Neural cell (in vitro differentiated cells): ENCODE measurements around the gene AGAP2. TPM values are rescaled to one million over a fixed set of nuclear protein-coding genes. Genes with fewer than 3 reads are reported as not detected.

Experiments used
- H2AFZ ChIP-seq: fragments of 200-600, 300-800 bp; sonication (generic), shearing (Covaris generic); 2 replicates; pipeline ENCODE4 v1.6.0; 2014; ENCODE audit warnings: low read depth, mild to moderate bottlenecking, antibody characterized with exemption, low read length, moderate library complexity
- H3F3A ChIP-seq: fragments of 200-600 bp; shearing (Covaris generic); 2 replicates; pipeline ENCODE4 v1.6.1; 2016; ENCODE audit warnings: mild to moderate bottlenecking, moderate library complexity, mixed read lengths, antibody characterized with exemption, low read length; ENCODE audit not compliant: insufficient read depth, poor library complexity, severe bottlenecking
- H3K27ac ChIP-seq: fragments of 200-600, 300-800 bp; sonication (generic), shearing (Covaris generic); 2 replicates; pipeline ENCODE4 v1.5.1; 2014; ENCODE audit warnings: mild to moderate bottlenecking, low read length, moderate library complexity
- H3K27me3 ChIP-seq: fragments of 300-800, 200-600 bp; sonication (generic), shearing (Covaris generic); 2 replicates; pipeline ENCODE4 v1.6.0; 2014; ENCODE audit warnings: mild to moderate bottlenecking, low read depth, low read length, moderate library complexity; ENCODE audit not compliant: insufficient read depth
- H3K36me3 ChIP-seq: fragments of 300-800, 200-600 bp; sonication (generic), shearing (Covaris generic); 2 replicates; pipeline ENCODE4 v1.5.1; 2014; ENCODE audit warnings: mild to moderate bottlenecking, antibody characterized with exemption, low read length, moderate library complexity; ENCODE audit not compliant: insufficient read depth
- H3K4me2 ChIP-seq: fragments of 300-800, 200-600 bp; sonication (generic), shearing (Covaris generic); 2 replicates; pipeline ENCODE4 v1.6.0; 2014; ENCODE audit warnings: mild to moderate bottlenecking, low read length
- H3K4me3 ChIP-seq: fragments of 300-800, 200-600 bp; sonication (generic), shearing (Covaris generic); 2 replicates; pipeline ENCODE4 v1.5.1; 2014; ENCODE audit warnings: mild to moderate bottlenecking, low read length, moderate library complexity
- H3K79me2 ChIP-seq: fragments of 200-600 bp; shearing (Covaris generic); replicated peaks from 2 replicates; pipeline ENCODE4 v1.6.0; 2014; ENCODE audit warnings: mild to moderate bottlenecking, low read length, moderate library complexity; ENCODE audit not compliant: insufficient read depth
- H3K9ac ChIP-seq: fragments of 300-800, 200-600 bp; sonication (generic), shearing (Covaris generic); 2 replicates; pipeline ENCODE4 v1.6.1; 2016; ENCODE audit warnings: mild to moderate bottlenecking, low read length, mixed read lengths
- H3K9me2 ChIP-seq: fragments of 200-600 bp; shearing (Covaris generic); 2 replicates; pipeline ENCODE4 v1.6.1; 2016; ENCODE audit warnings: mild to moderate bottlenecking, low read length, mixed read lengths; ENCODE audit not compliant: insufficient read depth
- H3K9me3 ChIP-seq: fragments of 200-600, 300-800 bp; sonication (generic), shearing (Covaris generic); 2 replicates; pipeline ENCODE4 v1.6.1; 2016; ENCODE audit warnings: mild to moderate bottlenecking, mixed run types, low read length, moderate library complexity, mixed read lengths
- H4K20me1 ChIP-seq: fragments of 200-600 bp; shearing (Covaris generic); 2 replicates; pipeline ENCODE4 v1.6.1; 2016; ENCODE audit warnings: mild to moderate bottlenecking, mixed run types; ENCODE audit not compliant: insufficient read depth
- EP300 ChIP-seq: fragments of 450-650 bp; conservative IDR thresholded peaks from 2 replicates; pipeline ENCODE4 v1.6.1; 2014; ENCODE audit warnings: antibody characterized with exemption, mild to moderate bottlenecking, moderate library complexity; ENCODE audit not compliant: poor library complexity, severe bottlenecking
- EZH2 ChIP-seq: fragments of 200-600, 300-800 bp; shearing (Covaris generic), sonication (generic); IDR thresholded peaks from 2 replicates; pipeline ENCODE4 v1.6.1; 2014; ENCODE audit warnings: antibody characterized with exemption, low read length, borderline replicate concordance, mild to moderate bottlenecking; ENCODE audit not compliant: insufficient read depth, poor library complexity, severe bottlenecking
- MXI1 ChIP-seq: fragments of 450-650 bp; conservative IDR thresholded peaks from 2 replicates; pipeline ENCODE4 v1.6.1; 2014; ENCODE audit warnings: antibody characterized with exemption, mild to moderate bottlenecking; ENCODE audit not compliant: poor library complexity, severe bottlenecking
- POLR2AphosphoS5 ChIP-seq: IDR thresholded peaks from 2 replicates; pipeline ENCODE4 v1.6.1; 2012
- RAD21 ChIP-seq: fragments of 450-650 bp; conservative IDR thresholded peaks from 2 replicates; pipeline ENCODE4 v1.6.1; 2014; ENCODE audit warnings: antibody characterized with exemption, mild to moderate bottlenecking, moderate library complexity
- REST ChIP-seq: IDR thresholded peaks from 2 replicates; pipeline ENCODE4 v1.6.1; 2012; ENCODE audit warnings: borderline replicate concordance
- SMC3 ChIP-seq: fragments of 450-650 bp; conservative IDR thresholded peaks from 2 replicates; pipeline ENCODE4 v1.6.1; 2014; ENCODE audit warnings: antibody characterized with exemption, mild to moderate bottlenecking, moderate library complexity; ENCODE audit not compliant: poor library complexity
- TAF1 ChIP-seq: IDR thresholded peaks from 2 replicates; pipeline ENCODE4 v1.6.1; 2012; ENCODE audit warnings: low read depth
- polyA plus RNA-seq: library from polyadenylated mRNA; depleted of rRNA; stranded (reverse); fragments of >200 nt; gene quantifications from 2 replicates; pipeline ENCODE4 v1.2.3, GENCODE V29; 2014
- TF ChIP-seq, protein P1 (sequence below): fragments of 450-650 bp; IDR thresholded peaks from 2 replicates; pipeline ENCODE4 v1.5.1; 2014; ENCODE audit warnings: antibody characterized with exemption, mild to moderate bottlenecking, moderate library complexity; ENCODE audit not compliant: poor library complexity, severe bottlenecking

Gene AGAP2
- polyA plus RNA-seq, 1 donor from 2014 or later = 19.3 TPM

- TF ChIP-seq, protein P1, sequence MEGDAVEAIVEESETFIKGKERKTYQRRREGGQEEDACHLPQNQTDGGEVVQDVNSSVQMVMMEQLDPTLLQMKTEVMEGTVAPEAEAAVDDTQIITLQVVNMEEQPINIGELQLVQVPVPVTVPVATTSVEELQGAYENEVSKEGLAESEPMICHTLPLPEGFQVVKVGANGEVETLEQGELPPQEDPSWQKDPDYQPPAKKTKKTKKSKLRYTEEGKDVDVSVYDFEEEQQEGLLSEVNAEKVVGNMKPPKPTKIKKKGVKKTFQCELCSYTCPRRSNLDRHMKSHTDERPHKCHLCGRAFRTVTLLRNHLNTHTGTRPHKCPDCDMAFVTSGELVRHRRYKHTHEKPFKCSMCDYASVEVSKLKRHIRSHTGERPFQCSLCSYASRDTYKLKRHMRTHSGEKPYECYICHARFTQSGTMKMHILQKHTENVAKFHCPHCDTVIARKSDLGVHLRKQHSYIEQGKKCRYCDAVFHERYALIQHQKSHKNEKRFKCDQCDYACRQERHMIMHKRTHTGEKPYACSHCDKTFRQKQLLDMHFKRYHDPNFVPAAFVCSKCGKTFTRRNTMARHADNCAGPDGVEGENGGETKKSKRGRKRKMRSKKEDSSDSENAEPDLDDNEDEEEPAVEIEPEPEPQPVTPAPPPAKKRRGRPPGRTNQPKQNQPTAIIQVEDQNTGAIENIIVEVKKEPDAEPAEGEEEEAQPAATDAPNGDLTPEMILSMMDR = no peak
- TF ChIP-seq RAD21 = no peak
Observed at GRCh38 chr12:57767876-57768275, 29.3 kb upstream of the AGAP2 start (continued).

DNA sequence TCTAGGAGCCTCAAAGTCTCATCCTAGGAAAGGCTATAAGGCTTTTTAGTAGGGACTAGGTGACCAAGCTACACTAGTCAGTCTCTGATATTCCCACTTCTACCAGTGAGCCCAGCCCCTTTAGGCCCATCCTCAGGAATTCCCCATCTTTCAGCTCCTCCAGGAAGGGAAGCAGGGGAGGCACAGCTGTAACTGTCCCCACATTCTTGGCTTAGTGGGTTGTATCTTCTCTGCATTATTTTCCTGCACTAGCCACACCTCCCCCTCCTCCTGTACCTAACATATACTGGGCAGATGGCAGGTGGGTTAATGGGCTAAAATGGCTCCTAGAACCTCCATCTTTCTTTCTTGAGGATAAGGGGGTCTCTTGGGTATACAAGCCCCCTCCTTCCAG lies 28.8 kb upstream of the AGAP2 start:
- Histone ChIP-seq H3K9me2 (no peaks in the 10 kb centered on the region), H4K20me1 (no peaks in the 10 kb centered on the region), H2AFZ (no peak overlapping the region), H3K27ac (no peak overlapping the region), H3K9ac (no peak overlapping the region), H3K9me3 (no peaks in the 10 kb centered on the region), H3K4me3 (no peak overlapping the region), H3K4me2 (no peak overlapping the region), H3K79me2 (no peaks in the 10 kb centered on the region), H3K36me3 (no peaks in the 10 kb centered on the region), H3F3A (no peaks in the 10 kb centered on the region), H3K27me3 (peaks cover 55% of the 10 kb centered on the region)
- no peak for TF ChIP-seq SMC3
- TF ChIP-seq POLR2AphosphoS5 = no peak
- TF ChIP-seq TAF1 = no peak
- TF ChIP-seq EZH2 = no peak

- Histone ChIP-seq H3K79me2 (no peaks in the 10 kb centered on the region), H3K9ac (no peak within 1 kb of the TSS), H3K9me2 (no peaks in the 10 kb centered on the region), H4K20me1 (no peaks in the 10 kb centered on the region), H3K27ac (no peak within 1 kb of the TSS), H2AFZ (no peak within 1 kb of the TSS), H3F3A (no peaks in the 10 kb centered on the region), H3K27me3 (peaks cover 55% of the 10 kb centered on the region), H3K36me3 (no peaks in the 10 kb centered on the region), H3K9me3 (no peaks in the 10 kb centered on the region), H3K4me2 (no peak within 1 kb of the TSS), H3K4me3 (no peak within 1 kb of the TSS)
- TF ChIP-seq EP300 (no peak), SMC3 (no peak), TAF1 (no peak), POLR2AphosphoS5 (no peak), MXI1 (no peak), RAD21 (no peak), REST (no peak), EZH2 (no peak)
- TF ChIP-seq, protein P1 = no peak
Observed at GRCh38 chr12:57766464-57767304, 28.1 kb upstream of the AGAP2 start, which contains the start of gene CYP27B1. TSS of gene CYP27B1 (minus strand) at chr12:57767078. CDS start at chr12:57767041, 37 bp downstream.
